ENCODE measurements around the gene EP400.

GRCh38 chr12:132089407-132089910 is 139.7 kb downstream of the EP400 start:
- TF ChIP-seq POLR2A (IDR thresholded peaks at IDR 0.05) = no peak
- no peak for TF ChIP-seq POLR2AphosphoS5 (IDR thresholded peaks at IDR 0.05)

All from gastroesophageal sphincter (tissue), 2 donors.